GM23338 (cell line): Measurements from ENCODE around the gene ZDHHC12. TPM values are rescaled to one million over a fixed set of nuclear protein-coding genes. Genes with fewer than 3 reads are reported as not detected.

Experiments used
- ATAC-seq: fragments of 200-7000 bp; cut with Tn5 transposase; 3 replicates; pipeline ENCODE4 v1.9.1; 2020
- DNase-seq: peaks from one replicate; pipeline ENCODE4 v3.0.0-alpha.2; 2015; ENCODE audit warnings: low spot score
- H2AFZ ChIP-seq: fragments of 200-600 bp; sonication (generic); 2 replicates; pipeline ENCODE4 v1.8.0; 2016; ENCODE audit warnings: antibody characterized with exemption, mild to moderate bottlenecking, moderate library complexity
- H3F3A ChIP-seq: fragments of 200-600 bp; sonication (generic); replicated peaks from 2 replicates; pipeline ENCODE4 v1.8.0; 2017; ENCODE audit warnings: antibody characterized with exemption, mixed run types, low read depth
- H3K27ac ChIP-seq: fragments of 200-600 bp; sonication (generic); 2 replicates; pipeline ENCODE4 v1.6.1; 2016; ENCODE audit warnings: low read depth
- H3K27me3 ChIP-seq: fragments of 200-600 bp; sonication (generic); 2 replicates; pipeline ENCODE4 v1.8.0; 2016; ENCODE audit warnings: mild to moderate bottlenecking, mixed run types, moderate library complexity; ENCODE audit not compliant: insufficient read depth
- H3K36me3 ChIP-seq: fragments of 200-600 bp; sonication (generic); 2 replicates; pipeline ENCODE4 v1.8.0; 2016; ENCODE audit warnings: mild to moderate bottlenecking; ENCODE audit not compliant: insufficient read depth
- H3K4me1 ChIP-seq: fragments of 200-600 bp; sonication (generic); 2 replicates; pipeline ENCODE4 v1.8.0; 2016; ENCODE audit warnings: mild to moderate bottlenecking, moderate library complexity; ENCODE audit not compliant: insufficient read depth
- H3K4me2 ChIP-seq: fragments of 200-600 bp; sonication (generic); 2 replicates; pipeline ENCODE4 v1.7.1; 2017; ENCODE audit warnings: mixed run types
- H3K4me3 ChIP-seq: fragments of 200-600 bp; sonication (generic); 2 replicates; pipeline ENCODE4 v1.6.1; 2016; ENCODE audit warnings: mixed run types
- H3K79me2 ChIP-seq: fragments of 200-600 bp; sonication (generic); replicated peaks from 2 replicates; pipeline ENCODE4 v1.8.0; 2017; ENCODE audit warnings: mild to moderate bottlenecking; ENCODE audit not compliant: insufficient read depth
- H3K9me2 ChIP-seq: fragments of 200-600 bp; sonication (generic); 2 replicates; pipeline ENCODE4 v1.8.0; 2017; ENCODE audit not compliant: insufficient read depth
- H4K20me1 ChIP-seq: fragments of 200-600 bp; sonication (generic); replicated peaks from 2 replicates; pipeline ENCODE4 v1.8.0; 2017; ENCODE audit warnings: mild to moderate bottlenecking; ENCODE audit not compliant: insufficient read depth
- H3K27ac Mint-ChIP-seq: 2 replicates; pipeline ENCODE4 v1.8.0; 2020; ENCODE audit warnings: inconsistent platforms, mild to moderate bottlenecking, moderate library complexity, mixed read lengths
- H3K27me3 Mint-ChIP-seq: 3 replicates; pipeline ENCODE4 v1.8.0; 2022; ENCODE audit warnings: low read depth, mild to moderate bottlenecking, moderate library complexity, mixed read lengths, inconsistent platforms; ENCODE audit not compliant: insufficient read depth, poor library complexity
- H3K36me3 Mint-ChIP-seq: 3 replicates; pipeline ENCODE4 v1.8.0; 2021; ENCODE audit warnings: low read depth, mild to moderate bottlenecking, inconsistent platforms, moderate library complexity, mixed read lengths
- H3K4me1 Mint-ChIP-seq: 3 replicates; pipeline ENCODE4 v1.8.0; 2020; ENCODE audit warnings: mild to moderate bottlenecking, inconsistent platforms, mixed read lengths
- H3K4me3 Mint-ChIP-seq: 3 replicates; pipeline ENCODE4 v1.8.0; 2021; ENCODE audit warnings: moderate library complexity, mild to moderate bottlenecking, inconsistent platforms, mixed read lengths
- H3K9me3 Mint-ChIP-seq: 3 replicates; pipeline ENCODE4 v1.8.0; 2020; ENCODE audit warnings: moderate library complexity, mild to moderate bottlenecking, inconsistent platforms, mixed read lengths
- CREB1 ChIP-seq: fragments of 250-450 bp; sonication (Bioruptor Pico); IDR thresholded peaks from 2 replicates; pipeline ENCODE4 v1.5.0; 2020; ENCODE audit warnings: low read depth, mild to moderate bottlenecking, moderate library complexity
- EZH2 ChIP-seq: fragments of 200-600 bp; sonication (generic); IDR thresholded peaks from one replicate; pipeline ENCODE4 v1.8.0; 2017; ENCODE audit warnings: antibody characterized with exemption, mild to moderate bottlenecking, low read depth; ENCODE audit not compliant: unreplicated experiment
- EZH2phosphoT487 ChIP-seq: fragments of 200-600 bp; sonication (generic); IDR thresholded peaks from one replicate; pipeline ENCODE4 v1.8.1; 2018; ENCODE audit warnings: antibody characterized with exemption; ENCODE audit not compliant: unreplicated experiment
- JUNB ChIP-seq: IDR thresholded peaks from one replicate; pipeline ENCODE4 v1.6.1; 2016; ENCODE audit warnings: antibody characterized with exemption; ENCODE audit not compliant: unreplicated experiment
- NANOG ChIP-seq: IDR thresholded peaks from 2 replicates; pipeline ENCODE4 v1.6.1; 2016; ENCODE audit warnings: antibody characterized with exemption, borderline replicate concordance
- POLR2AphosphoS5 ChIP-seq: IDR thresholded peaks from 2 replicates; pipeline ENCODE4 v1.6.1; 2016; ENCODE audit warnings: antibody characterized with exemption, low read depth
- STAT1 ChIP-seq: IDR thresholded peaks from one replicate; pipeline ENCODE4 v1.6.1; 2016; ENCODE audit warnings: antibody characterized with exemption; ENCODE audit not compliant: unreplicated experiment
- ZNF114 ChIP-seq: fragments of 250-450 bp; sonication (Bioruptor Pico); IDR thresholded peaks from 2 replicates; pipeline ENCODE4 v1.5.0; 2020; ENCODE audit warnings: mild to moderate bottlenecking, moderate library complexity
- ZNF331 ChIP-seq: fragments of 250-450 bp; sonication (Bioruptor Pico); IDR thresholded peaks from 2 replicates; pipeline ENCODE4 v1.5.0; 2020; ENCODE audit warnings: low read depth, mild to moderate bottlenecking, moderate library complexity
- polyA plus RNA-seq: library from polyadenylated mRNA; unstranded; fragments of >200 nt; fragmentation: Nextera tagmentation; extraction: Ambion mirVana; gene quantifications from 2 replicates; pipeline ENCODE4 v1.2.1, GENCODE V29; 2016
- total RNA-seq: library from RNA; depleted of rRNA; stranded (reverse); fragments of >200 nt; shearing (Covaris generic); gene quantifications from 2 replicates; pipeline ENCODE4 v1.2.3, GENCODE V29; 2014
- TF ChIP-seq, protein P1 (sequence below), 2 experiments: fragments of 200-600 bp in 1 of 2; sonication (generic) in 1 of 2; conservative IDR thresholded peaks; 2 replicates each; pipeline versions ENCODE4 v1.5.1 to v1.6.1; 2016 to 2017; ENCODE audit warnings: antibody characterized with exemption in 2 of 2, low read depth in 2 of 2, mild to moderate bottlenecking in 2 of 2, moderate library complexity in 1 of 2
- TF ChIP-seq, protein P2 (sequence below): IDR thresholded peaks from 2 replicates; pipeline ENCODE4 v1.6.1; 2016; ENCODE audit warnings: antibody characterized with exemption
- TF ChIP-seq, protein P3 (sequence below): fragments of 250-450 bp; sonication (Bioruptor Pico); IDR thresholded peaks from 2 replicates; pipeline ENCODE4 v1.5.0; 2020; ENCODE audit warnings: mild to moderate bottlenecking, moderate library complexity
- TF ChIP-seq, protein P4 (sequence below): IDR thresholded peaks from one replicate; pipeline ENCODE4 v1.6.1; 2018; ENCODE audit warnings: antibody characterized with exemption; ENCODE audit not compliant: unreplicated experiment

Gene ZDHHC12
- total and polyA plus RNA-seq, 2 experiments from 2014 or later = 47.5 to 54.1 TPM

DNA sequence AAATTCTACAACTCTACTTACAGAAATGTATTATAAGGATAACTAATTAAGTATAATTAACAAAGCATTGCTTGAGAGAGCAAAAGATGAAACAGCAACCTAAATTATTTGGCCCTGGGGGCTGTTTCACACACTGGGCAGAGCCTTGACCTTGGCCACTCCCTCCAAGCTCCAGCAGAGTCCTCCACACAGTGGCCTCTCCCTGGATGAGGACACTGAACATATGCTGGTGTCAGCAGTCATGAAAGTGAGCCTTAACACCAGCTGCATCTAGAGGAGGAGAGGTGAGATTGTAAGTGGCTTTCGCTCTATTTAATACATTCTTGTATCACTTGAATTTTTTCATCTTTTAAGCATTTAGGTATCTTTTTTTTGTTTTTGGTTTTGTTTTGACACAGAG is 23.3 kb upstream of the ZDHHC12 start:
- Mint-ChIP-seq H3K27me3 (peaks cover 5% of the 10 kb centered on the region), H3K27ac (no peak overlapping the region), H3K36me3 (no peaks in the 10 kb centered on the region), H3K4me3 (no peak overlapping the region), H3K9me3 (no peaks in the 10 kb centered on the region), H3K4me1 (no peaks in the 10 kb centered on the region)
- Histone ChIP-seq H3F3A (no peaks in the 10 kb centered on the region), H2AFZ (no peak overlapping the region), H3K9me2 (no peaks in the 10 kb centered on the region), H3K4me3 (no peak overlapping the region), H3K27me3 (no peaks in the 10 kb centered on the region), H3K27ac (no peak overlapping the region), H3K79me2 (no peaks in the 10 kb centered on the region), H3K4me1 (no peaks in the 10 kb centered on the region), H3K36me3 (no peaks in the 10 kb centered on the region), H4K20me1 (no peaks in the 10 kb centered on the region), H3K4me2 (no peak overlapping the region)
- TF ChIP-seq STAT1 (no peak), ZNF331 (CRISPR knock-in tag) (no peak), JUNB (no peak), CREB1 (no peak), POLR2AphosphoS5 (no peak), EZH2phosphoT487 (no peak), NANOG (no peak), ZNF114 (CRISPR knock-in tag) (no peak), EZH2 (no peak)
- TF ChIP-seq, protein P1, sequence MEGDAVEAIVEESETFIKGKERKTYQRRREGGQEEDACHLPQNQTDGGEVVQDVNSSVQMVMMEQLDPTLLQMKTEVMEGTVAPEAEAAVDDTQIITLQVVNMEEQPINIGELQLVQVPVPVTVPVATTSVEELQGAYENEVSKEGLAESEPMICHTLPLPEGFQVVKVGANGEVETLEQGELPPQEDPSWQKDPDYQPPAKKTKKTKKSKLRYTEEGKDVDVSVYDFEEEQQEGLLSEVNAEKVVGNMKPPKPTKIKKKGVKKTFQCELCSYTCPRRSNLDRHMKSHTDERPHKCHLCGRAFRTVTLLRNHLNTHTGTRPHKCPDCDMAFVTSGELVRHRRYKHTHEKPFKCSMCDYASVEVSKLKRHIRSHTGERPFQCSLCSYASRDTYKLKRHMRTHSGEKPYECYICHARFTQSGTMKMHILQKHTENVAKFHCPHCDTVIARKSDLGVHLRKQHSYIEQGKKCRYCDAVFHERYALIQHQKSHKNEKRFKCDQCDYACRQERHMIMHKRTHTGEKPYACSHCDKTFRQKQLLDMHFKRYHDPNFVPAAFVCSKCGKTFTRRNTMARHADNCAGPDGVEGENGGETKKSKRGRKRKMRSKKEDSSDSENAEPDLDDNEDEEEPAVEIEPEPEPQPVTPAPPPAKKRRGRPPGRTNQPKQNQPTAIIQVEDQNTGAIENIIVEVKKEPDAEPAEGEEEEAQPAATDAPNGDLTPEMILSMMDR (conservative IDR thresholded peaks at IDR 0.05; ENCODE audit: low read depth in 2 of 2) = no peak
- TF ChIP-seq, protein P2, sequence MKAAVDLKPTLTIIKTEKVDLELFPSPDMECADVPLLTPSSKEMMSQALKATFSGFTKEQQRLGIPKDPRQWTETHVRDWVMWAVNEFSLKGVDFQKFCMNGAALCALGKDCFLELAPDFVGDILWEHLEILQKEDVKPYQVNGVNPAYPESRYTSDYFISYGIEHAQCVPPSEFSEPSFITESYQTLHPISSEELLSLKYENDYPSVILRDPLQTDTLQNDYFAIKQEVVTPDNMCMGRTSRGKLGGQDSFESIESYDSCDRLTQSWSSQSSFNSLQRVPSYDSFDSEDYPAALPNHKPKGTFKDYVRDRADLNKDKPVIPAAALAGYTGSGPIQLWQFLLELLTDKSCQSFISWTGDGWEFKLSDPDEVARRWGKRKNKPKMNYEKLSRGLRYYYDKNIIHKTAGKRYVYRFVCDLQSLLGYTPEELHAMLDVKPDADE = no peak
- TF ChIP-seq, protein P3, sequence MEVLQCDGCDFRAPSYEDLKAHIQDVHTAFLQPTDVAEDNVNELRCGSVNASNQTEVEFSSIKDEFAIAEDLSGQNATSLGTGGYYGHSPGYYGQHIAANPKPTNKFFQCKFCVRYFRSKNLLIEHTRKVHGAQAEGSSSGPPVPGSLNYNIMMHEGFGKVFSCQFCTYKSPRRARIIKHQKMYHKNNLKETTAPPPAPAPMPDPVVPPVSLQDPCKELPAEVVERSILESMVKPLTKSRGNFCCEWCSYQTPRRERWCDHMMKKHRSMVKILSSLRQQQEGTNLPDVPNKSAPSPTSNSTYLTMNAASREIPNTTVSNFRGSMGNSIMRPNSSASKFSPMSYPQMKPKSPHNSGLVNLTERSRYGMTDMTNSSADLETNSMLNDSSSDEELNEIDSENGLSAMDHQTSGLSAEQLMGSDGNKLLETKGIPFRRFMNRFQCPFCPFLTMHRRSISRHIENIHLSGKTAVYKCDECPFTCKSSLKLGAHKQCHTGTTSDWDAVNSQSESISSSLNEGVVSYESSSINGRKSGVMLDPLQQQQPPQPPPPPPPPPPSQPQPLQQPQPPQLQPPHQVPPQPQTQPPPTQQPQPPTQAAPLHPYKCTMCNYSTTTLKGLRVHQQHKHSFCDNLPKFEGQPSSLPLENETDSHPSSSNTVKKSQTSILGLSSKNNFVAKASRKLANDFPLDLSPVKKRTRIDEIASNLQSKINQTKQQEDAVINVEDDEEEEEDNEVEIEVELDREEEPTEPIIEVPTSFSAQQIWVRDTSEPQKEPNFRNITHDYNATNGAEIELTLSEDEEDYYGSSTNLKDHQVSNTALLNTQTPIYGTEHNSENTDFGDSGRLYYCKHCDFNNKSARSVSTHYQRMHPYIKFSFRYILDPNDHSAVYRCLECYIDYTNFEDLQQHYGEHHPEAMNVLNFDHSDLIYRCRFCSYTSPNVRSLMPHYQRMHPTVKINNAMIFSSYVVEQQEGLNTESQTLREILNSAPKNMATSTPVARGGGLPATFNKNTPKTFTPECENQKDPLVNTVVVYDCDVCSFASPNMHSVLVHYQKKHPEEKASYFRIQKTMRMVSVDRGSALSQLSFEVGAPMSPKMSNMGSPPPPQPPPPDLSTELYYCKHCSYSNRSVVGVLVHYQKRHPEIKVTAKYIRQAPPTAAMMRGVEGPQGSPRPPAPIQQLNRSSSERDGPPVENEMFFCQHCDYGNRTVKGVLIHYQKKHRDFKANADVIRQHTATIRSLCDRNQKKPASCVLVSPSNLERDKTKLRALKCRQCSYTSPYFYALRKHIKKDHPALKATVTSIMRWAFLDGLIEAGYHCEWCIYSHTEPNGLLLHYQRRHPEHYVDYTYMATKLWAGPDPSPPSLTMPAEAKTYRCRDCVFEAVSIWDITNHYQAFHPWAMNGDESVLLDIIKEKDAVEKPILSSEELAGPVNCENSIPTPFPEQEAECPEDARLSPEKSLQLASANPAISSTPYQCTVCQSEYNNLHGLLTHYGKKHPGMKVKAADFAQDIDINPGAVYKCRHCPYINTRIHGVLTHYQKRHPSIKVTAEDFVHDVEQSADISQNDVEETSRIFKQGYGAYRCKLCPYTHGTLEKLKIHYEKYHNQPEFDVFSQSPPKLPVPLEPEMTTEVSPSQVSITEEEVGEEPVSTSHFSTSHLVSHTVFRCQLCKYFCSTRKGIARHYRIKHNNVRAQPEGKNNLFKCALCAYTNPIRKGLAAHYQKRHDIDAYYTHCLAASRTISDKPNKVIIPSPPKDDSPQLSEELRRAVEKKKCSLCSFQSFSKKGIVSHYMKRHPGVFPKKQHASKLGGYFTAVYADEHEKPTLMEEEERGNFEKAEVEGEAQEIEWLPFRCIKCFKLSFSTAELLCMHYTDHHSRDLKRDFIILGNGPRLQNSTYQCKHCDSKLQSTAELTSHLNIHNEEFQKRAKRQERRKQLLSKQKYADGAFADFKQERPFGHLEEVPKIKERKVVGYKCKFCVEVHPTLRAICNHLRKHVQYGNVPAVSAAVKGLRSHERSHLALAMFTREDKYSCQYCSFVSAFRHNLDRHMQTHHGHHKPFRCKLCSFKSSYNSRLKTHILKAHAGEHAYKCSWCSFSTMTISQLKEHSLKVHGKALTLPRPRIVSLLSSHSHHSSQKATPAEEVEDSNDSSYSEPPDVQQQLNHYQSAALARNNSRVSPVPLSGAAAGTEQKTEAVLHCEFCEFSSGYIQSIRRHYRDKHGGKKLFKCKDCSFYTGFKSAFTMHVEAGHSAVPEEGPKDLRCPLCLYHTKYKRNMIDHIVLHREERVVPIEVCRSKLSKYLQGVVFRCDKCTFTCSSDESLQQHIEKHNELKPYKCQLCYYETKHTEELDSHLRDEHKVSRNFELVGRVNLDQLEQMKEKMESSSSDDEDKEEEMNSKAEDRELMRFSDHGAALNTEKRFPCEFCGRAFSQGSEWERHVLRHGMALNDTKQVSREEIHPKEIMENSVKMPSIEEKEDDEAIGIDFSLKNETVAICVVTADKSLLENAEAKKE (CRISPR knock-in tag) = no peak
- TF ChIP-seq, protein P4, sequence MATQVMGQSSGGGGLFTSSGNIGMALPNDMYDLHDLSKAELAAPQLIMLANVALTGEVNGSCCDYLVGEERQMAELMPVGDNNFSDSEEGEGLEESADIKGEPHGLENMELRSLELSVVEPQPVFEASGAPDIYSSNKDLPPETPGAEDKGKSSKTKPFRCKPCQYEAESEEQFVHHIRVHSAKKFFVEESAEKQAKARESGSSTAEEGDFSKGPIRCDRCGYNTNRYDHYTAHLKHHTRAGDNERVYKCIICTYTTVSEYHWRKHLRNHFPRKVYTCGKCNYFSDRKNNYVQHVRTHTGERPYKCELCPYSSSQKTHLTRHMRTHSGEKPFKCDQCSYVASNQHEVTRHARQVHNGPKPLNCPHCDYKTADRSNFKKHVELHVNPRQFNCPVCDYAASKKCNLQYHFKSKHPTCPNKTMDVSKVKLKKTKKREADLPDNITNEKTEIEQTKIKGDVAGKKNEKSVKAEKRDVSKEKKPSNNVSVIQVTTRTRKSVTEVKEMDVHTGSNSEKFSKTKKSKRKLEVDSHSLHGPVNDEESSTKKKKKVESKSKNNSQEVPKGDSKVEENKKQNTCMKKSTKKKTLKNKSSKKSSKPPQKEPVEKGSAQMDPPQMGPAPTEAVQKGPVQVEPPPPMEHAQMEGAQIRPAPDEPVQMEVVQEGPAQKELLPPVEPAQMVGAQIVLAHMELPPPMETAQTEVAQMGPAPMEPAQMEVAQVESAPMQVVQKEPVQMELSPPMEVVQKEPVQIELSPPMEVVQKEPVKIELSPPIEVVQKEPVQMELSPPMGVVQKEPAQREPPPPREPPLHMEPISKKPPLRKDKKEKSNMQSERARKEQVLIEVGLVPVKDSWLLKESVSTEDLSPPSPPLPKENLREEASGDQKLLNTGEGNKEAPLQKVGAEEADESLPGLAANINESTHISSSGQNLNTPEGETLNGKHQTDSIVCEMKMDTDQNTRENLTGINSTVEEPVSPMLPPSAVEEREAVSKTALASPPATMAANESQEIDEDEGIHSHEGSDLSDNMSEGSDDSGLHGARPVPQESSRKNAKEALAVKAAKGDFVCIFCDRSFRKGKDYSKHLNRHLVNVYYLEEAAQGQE = no peak
- ATAC-seq = no peak
- DNase-seq = no peak
